ENCODE data around the gene CCNC. TPM values are rescaled to one million over a fixed set of nuclear protein-coding genes. Genes with fewer than 3 reads are reported as not detected.
A peak's percentile ranks its signal among the peaks of the same experiment; 100 is the strongest.
"Not testable (repeated sequence)": the region's sequence is repeated elsewhere in the genome, so short reads cannot be mapped to it uniquely, and the experiment has no call there.

Gene CCNC
- total RNA-seq, 1 donor from 2014 or later: 49.3 TPM

GRCh38 chr6:99605074-99605734 is 36.7 kb upstream of the CCNC start:
- peaks cover 31% of the 10 kb centered on the region for H3K27me3 Mint-ChIP-seq (ENCODE audit: unreplicated experiment)
- TF ChIP-seq, protein P1, sequence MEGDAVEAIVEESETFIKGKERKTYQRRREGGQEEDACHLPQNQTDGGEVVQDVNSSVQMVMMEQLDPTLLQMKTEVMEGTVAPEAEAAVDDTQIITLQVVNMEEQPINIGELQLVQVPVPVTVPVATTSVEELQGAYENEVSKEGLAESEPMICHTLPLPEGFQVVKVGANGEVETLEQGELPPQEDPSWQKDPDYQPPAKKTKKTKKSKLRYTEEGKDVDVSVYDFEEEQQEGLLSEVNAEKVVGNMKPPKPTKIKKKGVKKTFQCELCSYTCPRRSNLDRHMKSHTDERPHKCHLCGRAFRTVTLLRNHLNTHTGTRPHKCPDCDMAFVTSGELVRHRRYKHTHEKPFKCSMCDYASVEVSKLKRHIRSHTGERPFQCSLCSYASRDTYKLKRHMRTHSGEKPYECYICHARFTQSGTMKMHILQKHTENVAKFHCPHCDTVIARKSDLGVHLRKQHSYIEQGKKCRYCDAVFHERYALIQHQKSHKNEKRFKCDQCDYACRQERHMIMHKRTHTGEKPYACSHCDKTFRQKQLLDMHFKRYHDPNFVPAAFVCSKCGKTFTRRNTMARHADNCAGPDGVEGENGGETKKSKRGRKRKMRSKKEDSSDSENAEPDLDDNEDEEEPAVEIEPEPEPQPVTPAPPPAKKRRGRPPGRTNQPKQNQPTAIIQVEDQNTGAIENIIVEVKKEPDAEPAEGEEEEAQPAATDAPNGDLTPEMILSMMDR (IDR thresholded peaks at IDR 0.05; ENCODE audit: partially characterized antibody, unreplicated experiment): no peak

GRCh38 chr6:99604166-99605073 is 36.0 kb upstream of the CCNC start:
- peaks cover 4% of the 10 kb centered on the region for H3K36me3 Mint-ChIP-seq (ENCODE audit: unreplicated experiment)

More at GRCh38 chr6:99605074-99605734, 36.7 kb upstream of the CCNC start:
- DNase-seq: no peak
- H3K4me1 Mint-ChIP-seq (ENCODE audit: low read depth, unreplicated experiment): peaks cover 25% of the 10 kb centered on the region
- H3K9me3 Mint-ChIP-seq (ENCODE audit: unreplicated experiment): peaks cover 10% of the 10 kb centered on the region
- no peak overlapping the region for H3K27ac Mint-ChIP-seq (ENCODE audit: unreplicated experiment)
- peaks cover 4% of the 10 kb centered on the region for H3K36me3 Mint-ChIP-seq (ENCODE audit: unreplicated experiment)
- peak overlapping the region; percentile 86 for H3K4me3 Mint-ChIP-seq (ENCODE audit: unreplicated experiment)

DNA sequence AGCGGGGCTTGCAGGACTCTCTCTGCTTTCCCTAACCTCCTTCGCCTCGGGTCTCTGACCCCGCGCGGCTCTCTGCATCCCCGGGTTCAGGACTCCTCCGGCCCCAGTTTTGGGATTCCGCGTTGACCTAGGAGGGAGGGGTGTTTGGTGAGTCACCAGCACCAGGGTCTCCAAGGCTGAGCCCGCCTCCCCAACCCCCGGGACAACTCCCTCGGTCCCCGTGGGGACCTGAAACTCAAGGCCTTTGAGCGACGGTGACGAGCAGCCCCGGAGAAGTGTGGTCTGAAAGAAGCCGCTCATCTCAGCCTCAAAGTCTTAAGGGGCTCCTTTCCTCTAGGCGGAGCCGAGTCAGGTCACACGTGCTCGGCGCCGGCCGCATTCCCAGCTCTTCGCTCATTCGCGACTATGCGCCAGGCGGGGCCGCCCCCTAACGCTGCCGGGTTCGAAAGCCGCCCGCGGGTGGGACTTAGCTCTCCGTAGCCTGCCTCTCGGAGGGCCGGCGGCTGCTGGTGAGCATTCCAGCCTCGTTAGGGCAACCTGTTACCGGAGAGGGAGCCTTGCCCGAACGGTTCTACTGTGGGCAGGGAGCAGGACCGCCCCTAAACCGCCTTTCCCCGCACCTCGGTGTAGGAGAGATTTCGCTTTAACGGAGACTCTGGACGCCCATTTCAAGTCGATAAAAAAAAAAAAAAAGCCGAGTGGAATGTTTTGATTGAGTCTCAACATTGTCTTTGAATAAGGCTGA is 35.1 kb upstream of the CCNC start:
- H3K36me3 Mint-ChIP-seq (ENCODE audit: unreplicated experiment): peaks cover 4% of the 10 kb centered on the region
- DNase-seq: peak; percentile 78
- H3K27me3 Mint-ChIP-seq (ENCODE audit: unreplicated experiment): peaks cover 27% of the 10 kb centered on the region
- no peak overlapping the region for H3K27ac Mint-ChIP-seq (ENCODE audit: unreplicated experiment)
- H3K4me1 Mint-ChIP-seq (ENCODE audit: low read depth, unreplicated experiment): peaks cover 19% of the 10 kb centered on the region
- peaks cover 12% of the 10 kb centered on the region for H3K9me3 Mint-ChIP-seq (ENCODE audit: unreplicated experiment)
- TF ChIP-seq, protein P1 (IDR thresholded peaks at IDR 0.05; ENCODE audit: partially characterized antibody, unreplicated experiment): no peak
- H3K4me3 Mint-ChIP-seq (ENCODE audit: unreplicated experiment): peak overlapping the region; percentile 86

More at GRCh38 chr6:99604166-99605073, 36.0 kb upstream of the CCNC start:
- no peak for DNase-seq
- Mint-ChIP-seq H3K9me3 (ENCODE audit: unreplicated experiment) (peaks cover 10% of the 10 kb centered on the region), H3K27me3 (ENCODE audit: unreplicated experiment) (peaks cover 30% of the 10 kb centered on the region), H3K27ac (ENCODE audit: unreplicated experiment) (no peak overlapping the region), H3K4me3 (ENCODE audit: unreplicated experiment) (peak overlapping the region; percentile 86), H3K4me1 (ENCODE audit: low read depth, unreplicated experiment) (peaks cover 21% of the 10 kb centered on the region)
- TF ChIP-seq, protein P1 (IDR thresholded peaks at IDR 0.05; ENCODE audit: partially characterized antibody, unreplicated experiment): no peak

GRCh38 chr6:99602520-99603420 is 34.3 kb upstream of the CCNC start:
- peaks cover 19% of the 10 kb centered on the region for H3K4me1 Mint-ChIP-seq (ENCODE audit: low read depth, unreplicated experiment)
- H3K27me3 Mint-ChIP-seq (ENCODE audit: unreplicated experiment): peaks cover 24% of the 10 kb centered on the region
- TF ChIP-seq, protein P1 (IDR thresholded peaks at IDR 0.05; ENCODE audit: partially characterized antibody, unreplicated experiment): no peak
- DNase-seq: peak; percentile 69
- H3K9me3 Mint-ChIP-seq (ENCODE audit: unreplicated experiment): peaks cover 12% of the 10 kb centered on the region
- H3K4me3 Mint-ChIP-seq (ENCODE audit: unreplicated experiment): peak overlapping the region; percentile 79
- H3K27ac Mint-ChIP-seq (ENCODE audit: unreplicated experiment): peak overlapping the region; percentile 25
- peaks cover 4% of the 10 kb centered on the region for H3K36me3 Mint-ChIP-seq (ENCODE audit: unreplicated experiment)

- not testable (repeated sequence) for DNase-seq; H3K4me3 Mint-ChIP-seq (ENCODE audit: unreplicated experiment); H3K27ac Mint-ChIP-seq (ENCODE audit: unreplicated experiment)
- H3K27me3 Mint-ChIP-seq (ENCODE audit: unreplicated experiment): peaks cover 19% of the 10 kb centered on the region
- peaks cover 19% of the 10 kb centered on the region for H3K9me3 Mint-ChIP-seq (ENCODE audit: unreplicated experiment)
- H3K36me3 Mint-ChIP-seq (ENCODE audit: unreplicated experiment): peaks cover 13% of the 10 kb centered on the region
- peaks cover 18% of the 10 kb centered on the region for H3K4me1 Mint-ChIP-seq (ENCODE audit: low read depth, unreplicated experiment)
These were observed 26.2 kb upstream of the CCNC start for GRCh38 chr6:99594696-99595095.

All from glutamatergic neuron (in vitro differentiated cells).